GM12864 (cell line): ENCODE results near the gene GRM8.

Experiments used
- DNase-seq: peaks from one replicate; pipeline ENCODE4 v3.0.0-alpha.2; 2011; ENCODE audit warnings: low read depth
- H3K4me3 ChIP-seq: 2 replicates; pipeline ENCODE4 v1.5.1; 2011; ENCODE audit warnings: mild to moderate bottlenecking, low read depth, low read length, control low read depth
- CTCF ChIP-seq: IDR thresholded peaks from 2 replicates; pipeline ENCODE4 v1.5.1; 2011; ENCODE audit warnings: low read depth, mild to moderate bottlenecking, moderate library complexity, low read length, control low read depth, inconsistent platforms; ENCODE audit errors: missing control alignments

Gene GRM8

DNA sequence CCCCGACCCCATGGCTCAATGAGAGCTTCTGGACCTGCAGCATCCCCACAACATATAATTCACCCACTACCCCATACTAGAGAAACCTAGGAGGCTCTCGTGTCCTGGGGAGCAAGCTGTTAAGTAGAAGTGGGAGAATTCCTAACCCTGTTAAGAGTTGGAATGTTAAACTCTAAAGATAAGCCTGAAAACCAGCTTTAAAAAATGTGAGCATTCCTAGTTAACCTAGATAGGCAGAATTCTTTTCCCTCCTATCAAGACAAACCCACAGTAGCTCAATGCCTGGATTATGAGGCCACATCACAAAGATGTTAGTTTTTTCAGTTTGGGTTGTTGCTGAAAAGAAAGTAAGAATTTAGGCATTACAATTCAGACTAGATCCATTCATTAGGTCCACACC, 42.9 kb downstream of the GRM8 start:
- DNase-seq: no peak
- no peak overlapping the region for H3K4me3 ChIP-seq
- TF ChIP-seq CTCF: no peak

DNA sequence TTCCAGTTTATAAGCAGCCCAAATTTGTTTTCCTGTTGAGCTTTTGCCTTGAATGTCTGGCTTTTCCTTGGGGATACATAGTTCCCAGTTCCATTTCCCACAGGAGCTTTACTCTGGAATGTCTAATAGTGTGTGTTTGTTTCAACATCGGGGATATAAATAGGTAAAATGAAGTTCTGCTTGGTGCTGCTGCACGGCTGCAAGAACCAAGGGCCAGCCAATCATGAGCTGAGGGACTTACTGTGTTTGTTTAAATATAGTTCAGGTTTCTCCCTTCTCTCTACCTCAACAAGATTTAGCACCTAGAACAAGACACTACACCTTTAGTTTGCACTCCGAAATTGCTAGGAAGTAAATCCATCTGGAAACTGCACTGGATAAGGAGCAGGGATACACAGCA, 43.9 kb downstream of the GRM8 start:
- H3K4me3 ChIP-seq: no peak overlapping the region
- no peak for TF ChIP-seq CTCF
- no peak for DNase-seq

GRCh38 chr7:127208351-127208750, 44.4 kb downstream of the GRM8 start:
- TF ChIP-seq CTCF: no peak
- no peak for DNase-seq
- no peak overlapping the region for H3K4me3 ChIP-seq

GRCh38 chr7:127207806-127208205, 44.9 kb downstream of the GRM8 start:
- no peak overlapping the region for H3K4me3 ChIP-seq
- no peak for TF ChIP-seq CTCF

DNA sequence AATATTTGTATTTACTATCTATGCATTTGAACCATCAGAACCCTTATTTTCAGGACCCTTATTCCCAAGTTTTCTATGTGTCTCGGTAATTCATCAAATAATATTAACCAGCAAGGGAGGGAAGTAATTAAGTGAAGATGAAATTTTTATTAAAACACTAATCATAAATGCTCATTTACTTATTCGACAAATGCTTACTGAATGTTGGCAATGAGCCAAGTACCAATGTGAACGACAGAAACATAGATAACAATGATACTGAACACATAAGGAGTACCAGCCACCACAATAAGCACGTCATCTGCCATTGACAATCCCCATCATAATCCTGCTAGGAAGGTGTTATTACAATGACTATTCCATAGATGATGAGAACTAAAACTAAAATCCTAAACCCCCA, 45.5 kb downstream of the GRM8 start:
- DNase-seq: no peak
- no peak for TF ChIP-seq CTCF
- no peak overlapping the region for H3K4me3 ChIP-seq

More at GRCh38 chr7:127207806-127208205, 44.9 kb downstream of the GRM8 start:
- DNase-seq: no peak

GRCh38 chr7:127194571-127194970, 58.2 kb downstream of the GRM8 start:
- no peak overlapping the region for H3K4me3 ChIP-seq
- TF ChIP-seq CTCF: no peak
- no peak for DNase-seq

DNA sequence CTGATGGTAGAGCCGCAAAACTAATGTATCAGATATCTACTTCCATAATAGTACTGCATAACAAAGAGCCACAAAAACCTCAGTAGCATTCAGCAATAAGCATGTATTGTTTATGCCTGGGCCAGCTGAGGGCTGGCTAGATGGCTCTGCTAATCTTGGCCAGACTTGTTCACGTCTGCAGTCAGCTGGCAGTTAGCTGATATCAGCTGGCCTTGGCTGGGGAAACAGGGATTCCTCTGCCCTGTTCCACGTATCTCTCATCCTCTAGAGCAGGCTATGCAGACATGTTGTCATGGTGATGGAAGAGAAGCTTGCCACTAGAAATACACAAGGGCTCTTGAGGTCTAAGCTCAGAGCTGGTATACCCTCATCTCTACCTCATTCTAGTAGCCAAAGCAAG, 62.9 kb downstream of the GRM8 start:
- no peak overlapping the region for H3K4me3 ChIP-seq
- TF ChIP-seq CTCF: no peak
- DNase-seq: no peak
